GM19351 (cell line): ENCODE results near the gene MYEOV.

Experiments used
- ATAC-seq: cut with Tn5 transposase; IDR thresholded peaks from one replicate; pipeline ENCODE4 v1.9.1; 2021; ENCODE audit warnings: mild to moderate bottlenecking, moderate library complexity; ENCODE audit not compliant: unreplicated experiment

The MYEOV gene

GRCh38 chr11:69286374-69287371 is 7.3 kb upstream of the MYEOV start:
- no peak for ATAC-seq

- ATAC-seq: no peak
Measured at GRCh38 chr11:69287968-69288882, 5.7 kb upstream of the MYEOV start.

DNA sequence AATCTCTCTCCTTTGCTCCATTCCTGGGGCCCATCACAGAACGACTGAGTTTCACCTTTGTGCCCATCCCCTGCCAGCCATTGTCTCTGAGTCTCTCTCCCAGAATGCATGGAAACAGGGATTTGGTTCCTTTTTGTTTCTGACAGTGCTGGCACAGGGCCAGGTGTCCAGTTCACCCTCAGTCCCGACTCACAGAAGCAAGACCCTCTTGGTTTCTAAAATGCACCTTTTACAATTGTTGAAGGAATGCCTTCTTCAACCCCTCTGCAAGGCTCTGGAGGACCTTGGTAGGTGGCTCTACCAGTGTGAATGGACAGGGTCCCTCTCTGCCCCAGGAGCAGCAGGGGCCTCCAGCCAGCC is 5.1 kb upstream of the MYEOV start:
- no peak for ATAC-seq

DNA sequence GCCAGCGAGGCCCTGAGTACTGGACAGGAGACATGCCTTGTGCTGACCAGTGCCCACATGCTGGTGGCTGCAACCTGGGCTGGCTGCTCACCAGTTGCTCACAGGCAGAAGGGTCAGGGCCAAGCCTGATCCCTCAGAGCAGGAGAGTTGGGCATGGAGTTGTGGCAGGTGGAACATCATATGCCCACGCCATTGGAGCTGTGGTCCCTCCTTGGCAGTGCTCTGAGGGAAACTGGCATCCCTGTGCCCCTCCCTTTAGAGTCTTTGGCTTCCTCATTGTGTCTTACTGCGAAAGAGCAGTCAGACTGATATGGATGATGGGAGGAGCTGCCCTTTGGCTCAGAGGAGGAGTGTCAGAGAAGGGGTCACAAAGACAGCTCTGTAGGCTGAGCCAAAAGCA is 3.1 kb upstream of the MYEOV start:
- no peak for ATAC-seq

- ATAC-seq: no peak
Measured at GRCh38 chr11:69291459-69292110, 2.4 kb upstream of the MYEOV start.

DNA sequence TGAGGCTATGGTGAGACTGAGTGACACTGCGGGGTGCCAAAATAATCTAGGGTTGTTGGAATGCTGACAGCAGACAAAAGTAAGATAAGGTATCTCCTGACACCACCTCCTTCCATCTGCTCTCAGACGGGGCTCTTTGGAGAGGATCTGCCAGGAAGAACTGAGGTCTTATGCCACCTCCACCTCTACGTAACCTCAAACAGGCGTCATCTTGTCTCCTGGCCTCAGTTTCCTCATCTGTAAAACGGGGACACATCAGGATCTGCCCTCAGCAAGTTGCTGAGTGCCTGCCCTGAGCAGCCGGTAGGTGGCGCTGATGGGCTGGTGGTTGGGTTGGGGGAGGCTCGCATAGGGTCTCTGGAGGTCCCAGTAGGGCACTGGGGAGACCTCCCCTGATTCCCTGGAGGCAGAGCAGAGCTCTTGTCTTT is 1.7 kb upstream of the MYEOV start:
- ATAC-seq: no peak

- ATAC-seq: no peak
Measured at GRCh38 chr11:69293087-69293486, 868 bp upstream of the MYEOV start.

DNA sequence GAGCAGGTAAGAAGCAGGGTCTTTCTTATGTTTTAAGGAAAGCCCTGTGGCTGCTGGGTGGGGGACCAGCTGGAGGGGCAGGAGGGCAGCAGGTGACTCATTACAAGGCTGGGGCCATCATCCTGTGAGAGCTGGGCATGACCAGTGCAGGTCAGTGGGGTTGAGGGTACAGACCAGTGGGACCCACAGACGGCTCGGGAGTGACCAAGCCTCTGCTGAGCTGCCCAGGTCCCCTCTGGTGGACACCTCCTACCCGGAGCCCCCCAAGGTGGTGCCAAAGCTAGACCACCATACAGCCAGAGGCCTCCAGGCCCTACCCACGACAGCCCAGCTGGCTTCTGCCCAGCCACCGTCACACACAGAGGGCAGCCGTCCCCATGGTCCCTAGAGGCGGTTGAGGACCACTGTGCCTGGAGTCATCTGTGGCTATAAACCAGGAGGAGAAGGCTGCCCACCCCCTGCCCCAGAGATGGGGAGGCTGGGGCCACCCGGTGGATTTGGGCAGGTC is 670 bp downstream of the MYEOV start:
- ATAC-seq: no peak

DNA sequence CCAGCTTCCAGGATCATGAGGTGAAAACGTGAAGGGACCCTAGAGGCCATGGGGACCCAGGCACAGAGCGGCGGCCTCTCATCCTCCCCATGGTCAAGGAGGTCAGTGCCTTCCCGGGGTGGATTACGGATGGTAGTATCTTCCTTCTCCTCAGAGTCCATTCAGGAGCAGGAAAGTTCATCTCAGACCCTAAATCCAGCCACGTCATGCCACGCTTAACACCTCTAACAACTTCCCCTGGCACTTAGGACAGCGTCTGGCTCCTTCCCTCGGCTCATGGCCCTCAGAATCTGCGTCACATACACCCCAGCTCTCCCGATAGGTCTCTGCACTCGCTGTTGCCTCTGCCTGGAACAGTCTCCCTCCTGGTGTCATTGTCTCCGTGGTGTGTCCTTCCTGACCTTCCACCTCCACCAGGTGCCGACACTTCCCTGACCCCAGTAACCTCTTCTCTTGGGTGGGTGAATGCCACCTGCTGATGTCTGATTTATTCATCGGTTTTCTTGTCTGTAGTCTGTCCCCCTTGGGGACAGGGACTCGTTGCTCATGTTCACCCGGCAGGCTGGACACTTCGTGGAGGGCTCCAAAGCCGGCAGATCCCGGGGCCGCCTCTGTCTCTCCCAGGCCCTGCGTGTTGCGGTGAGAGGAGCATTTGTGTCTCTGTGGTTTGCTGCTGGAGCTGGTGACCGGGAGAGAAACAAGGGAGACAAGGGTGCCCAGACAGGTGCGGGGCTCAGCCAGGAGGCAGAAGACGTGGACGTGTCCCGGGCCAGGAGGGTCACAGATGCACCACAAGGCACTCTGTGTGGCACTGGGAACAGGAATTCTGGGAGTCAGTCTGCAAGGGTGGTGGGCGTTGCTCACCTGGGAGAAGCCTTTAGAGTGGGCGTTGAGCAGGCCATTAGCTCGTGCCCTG is 1.4 kb downstream of the MYEOV start:
- ATAC-seq: no peak

- no peak for ATAC-seq
Measured at GRCh38 chr11:69295995-69296889, 2.3 kb downstream of the MYEOV start.

- ATAC-seq: peak; percentile 53
Measured at GRCh38 chr11:69296890-69297786, 3.2 kb downstream of the MYEOV start.

- ATAC-seq: peak; percentile 5
Measured at GRCh38 chr11:69297787-69298266, 3.9 kb downstream of the MYEOV start.

DNA sequence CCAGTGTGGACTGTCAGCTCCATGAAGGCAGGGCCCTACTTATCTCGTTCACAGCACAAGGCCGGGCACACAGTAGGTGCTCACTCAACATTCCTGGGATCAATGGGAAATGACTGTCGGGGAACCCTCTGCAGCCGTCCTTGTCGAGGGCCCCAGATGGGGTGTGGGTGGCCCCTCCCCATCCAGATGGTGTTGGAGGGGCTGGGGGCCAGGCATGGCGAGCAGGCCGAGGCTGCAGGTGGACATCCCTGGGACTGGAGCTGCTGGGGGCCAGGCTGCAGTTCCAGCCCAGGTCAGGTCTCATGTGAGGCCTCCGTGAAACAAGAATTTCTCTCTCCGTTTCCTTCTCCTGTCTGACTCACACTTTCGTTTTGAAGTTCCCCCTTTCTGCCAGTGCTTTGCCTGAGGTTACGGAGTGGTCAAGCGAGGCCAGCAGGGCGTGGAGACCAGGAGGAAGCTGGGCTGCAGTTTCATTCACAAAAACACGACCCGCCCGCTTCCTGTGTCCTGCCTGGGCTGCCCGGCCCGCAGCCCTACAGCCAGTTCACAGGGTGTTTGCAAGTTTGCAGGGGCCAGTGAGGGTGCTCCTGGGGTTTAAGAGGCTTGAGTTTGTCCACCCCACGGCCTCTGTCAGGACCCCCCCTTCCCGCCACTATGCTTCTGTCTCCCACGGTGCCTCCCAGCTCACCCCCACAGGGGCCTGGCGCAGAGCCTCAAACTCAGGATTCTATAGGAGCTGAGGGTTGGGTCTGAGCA is 4.5 kb downstream of the MYEOV start:
- ATAC-seq: peak; percentile 61

DNA sequence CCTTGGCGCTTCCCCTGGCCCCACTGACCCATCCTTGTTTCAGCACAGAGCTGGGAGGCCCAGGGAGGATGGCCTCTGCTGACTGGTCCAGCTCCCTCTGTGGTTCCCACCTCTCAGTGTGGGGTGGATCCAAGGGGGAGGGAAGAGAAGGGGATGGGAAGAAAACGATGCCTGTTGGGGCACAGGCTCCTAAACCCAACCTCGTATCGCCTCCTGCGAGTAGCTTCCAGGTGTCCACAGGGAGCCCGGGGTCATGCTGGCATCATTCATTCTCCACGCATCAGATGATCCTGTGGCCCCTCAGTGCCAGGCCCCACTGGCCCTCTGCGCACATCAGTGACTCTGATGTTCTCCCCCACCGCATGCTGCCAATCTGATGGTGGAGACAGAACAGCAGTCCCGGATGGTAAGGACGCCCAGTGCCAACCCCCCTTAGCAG is 5.1 kb downstream of the MYEOV start:
- ATAC-seq: no peak

- no peak for ATAC-seq
Measured at GRCh38 chr11:69299572-69299971, 5.6 kb downstream of the MYEOV start.

DNA sequence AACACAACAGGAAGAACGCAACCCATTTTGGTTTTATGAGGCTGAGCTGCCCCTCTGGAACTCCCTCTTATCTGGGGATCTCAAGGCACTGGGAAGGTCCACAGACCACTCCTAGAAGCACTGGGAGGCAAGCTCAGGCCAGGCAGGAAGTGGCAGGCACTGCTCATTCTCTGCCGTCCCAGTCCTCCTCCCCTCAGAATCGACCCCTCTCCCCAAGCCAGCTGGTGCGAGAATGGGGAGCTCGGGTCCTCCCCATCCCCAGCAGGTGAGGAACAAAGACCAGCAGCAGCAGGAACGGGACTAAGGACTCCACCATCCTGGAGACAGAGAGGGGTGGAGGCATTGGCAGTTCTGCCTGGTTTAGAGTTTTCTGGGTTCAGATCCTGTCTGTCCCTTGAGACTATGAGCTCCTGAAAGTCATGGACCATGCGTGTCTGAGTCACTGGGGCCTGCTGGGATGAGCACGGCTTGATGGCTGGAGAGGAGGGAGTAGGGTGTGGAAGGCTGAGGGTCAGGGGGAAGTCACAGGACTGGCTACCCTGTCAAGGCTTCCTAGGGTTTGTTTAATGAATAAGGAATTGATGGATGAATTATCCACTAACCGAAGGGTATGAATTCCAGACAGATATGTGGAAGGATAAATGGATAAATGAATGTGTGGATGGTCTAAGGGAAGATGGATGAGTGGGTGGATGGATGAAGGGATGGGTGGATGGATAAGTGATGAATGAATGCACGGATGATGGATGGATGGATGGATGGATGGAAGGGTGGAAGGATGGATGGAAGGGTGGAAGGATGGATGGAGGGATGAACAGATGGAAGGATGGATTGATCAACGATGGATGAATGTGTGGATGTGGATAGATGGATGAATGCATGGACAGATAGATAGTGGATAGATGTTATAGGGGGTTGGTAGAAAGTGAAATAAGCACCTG is 6.4 kb downstream of the MYEOV start:
- no peak for ATAC-seq
